ENCODE measurements around the gene AASDH. TPM values are rescaled to one million over a fixed set of nuclear protein-coding genes. Genes with fewer than 3 reads are reported as not detected.

AASDH gene
- total and polyA plus RNA-seq, 8 donors, result 12.3 to 33.3 (median 26.3) TPM

DNA sequence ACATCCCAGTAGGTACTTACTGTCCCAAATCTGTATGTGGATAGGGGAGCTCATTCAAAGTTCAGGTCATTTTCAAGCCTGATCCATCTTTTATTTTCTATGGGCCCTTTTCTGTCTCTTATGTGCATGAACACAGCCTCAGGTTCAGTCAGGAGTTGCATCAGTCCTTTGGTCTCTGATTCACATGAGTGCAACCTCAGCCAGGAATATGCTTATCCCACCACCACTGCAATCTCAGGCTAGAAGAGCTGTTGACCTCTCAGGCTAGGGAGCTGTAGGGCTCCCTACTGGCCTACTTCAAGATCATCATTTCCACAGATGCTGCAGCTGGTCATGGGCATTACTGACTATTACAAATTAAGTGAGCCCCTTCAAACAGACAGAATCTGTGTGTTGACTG lies 27.2 kb downstream of the AASDH start:
- intact Hi-C loops (cut with DNase I), result no loop called here
- H3K4me3 ChIP-seq, result no peak overlapping the region
- DNase-seq (no peak), ATAC-seq (no peak)
- H3K36me3 ChIP-seq, result peaks cover 0 to 25% of the 10 kb centered on the region in 2 donors
- no peaks in the 10 kb centered on the region for H3K4me1 ChIP-seq
- peaks cover 0 to 8% of the 10 kb centered on the region in 2 donors for H3K9me3 ChIP-seq
- TF ChIP-seq, protein P1, sequence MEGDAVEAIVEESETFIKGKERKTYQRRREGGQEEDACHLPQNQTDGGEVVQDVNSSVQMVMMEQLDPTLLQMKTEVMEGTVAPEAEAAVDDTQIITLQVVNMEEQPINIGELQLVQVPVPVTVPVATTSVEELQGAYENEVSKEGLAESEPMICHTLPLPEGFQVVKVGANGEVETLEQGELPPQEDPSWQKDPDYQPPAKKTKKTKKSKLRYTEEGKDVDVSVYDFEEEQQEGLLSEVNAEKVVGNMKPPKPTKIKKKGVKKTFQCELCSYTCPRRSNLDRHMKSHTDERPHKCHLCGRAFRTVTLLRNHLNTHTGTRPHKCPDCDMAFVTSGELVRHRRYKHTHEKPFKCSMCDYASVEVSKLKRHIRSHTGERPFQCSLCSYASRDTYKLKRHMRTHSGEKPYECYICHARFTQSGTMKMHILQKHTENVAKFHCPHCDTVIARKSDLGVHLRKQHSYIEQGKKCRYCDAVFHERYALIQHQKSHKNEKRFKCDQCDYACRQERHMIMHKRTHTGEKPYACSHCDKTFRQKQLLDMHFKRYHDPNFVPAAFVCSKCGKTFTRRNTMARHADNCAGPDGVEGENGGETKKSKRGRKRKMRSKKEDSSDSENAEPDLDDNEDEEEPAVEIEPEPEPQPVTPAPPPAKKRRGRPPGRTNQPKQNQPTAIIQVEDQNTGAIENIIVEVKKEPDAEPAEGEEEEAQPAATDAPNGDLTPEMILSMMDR (IDR thresholded peaks at IDR 0.05), result no peak
- no peak overlapping the region for H3K27ac ChIP-seq
- H3K27me3 ChIP-seq, result no peaks in the 10 kb centered on the region

DNA sequence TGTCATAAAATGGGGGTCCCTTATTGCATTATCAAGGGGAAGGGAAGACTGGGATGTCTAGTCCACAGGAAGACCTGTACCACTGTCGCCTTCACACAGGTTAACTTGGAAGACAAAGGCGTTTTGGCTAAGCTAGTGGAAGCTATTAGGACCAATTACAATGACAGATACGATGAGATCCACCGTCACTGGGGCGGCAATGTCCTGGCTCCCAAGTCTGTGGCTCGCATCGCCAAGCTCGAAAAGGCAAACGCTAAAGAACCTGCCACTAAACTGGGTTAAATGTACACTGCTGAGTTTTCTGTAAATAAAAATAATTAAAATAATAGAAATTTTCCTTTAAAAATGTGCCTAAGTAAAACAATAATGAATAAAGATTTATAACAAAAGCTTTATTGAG lies 30.6 kb downstream of the AASDH start:
- Histone ChIP-seq H3K36me3 (peaks cover 0 to 13% of the 10 kb centered on the region in 2 donors), H3K4me1 (no peaks in the 10 kb centered on the region), H3K9me3 (no peaks in the 10 kb centered on the region), H3K27ac (no peak overlapping the region), H3K4me3 (no peak overlapping the region), H3K27me3 (no peaks in the 10 kb centered on the region)
- TF ChIP-seq, protein P1 (IDR thresholded peaks at IDR 0.05), result no peak
- intact Hi-C loops (cut with DNase I), result no loop called here
- no peak for DNase-seq
- no peak for ATAC-seq

DNA sequence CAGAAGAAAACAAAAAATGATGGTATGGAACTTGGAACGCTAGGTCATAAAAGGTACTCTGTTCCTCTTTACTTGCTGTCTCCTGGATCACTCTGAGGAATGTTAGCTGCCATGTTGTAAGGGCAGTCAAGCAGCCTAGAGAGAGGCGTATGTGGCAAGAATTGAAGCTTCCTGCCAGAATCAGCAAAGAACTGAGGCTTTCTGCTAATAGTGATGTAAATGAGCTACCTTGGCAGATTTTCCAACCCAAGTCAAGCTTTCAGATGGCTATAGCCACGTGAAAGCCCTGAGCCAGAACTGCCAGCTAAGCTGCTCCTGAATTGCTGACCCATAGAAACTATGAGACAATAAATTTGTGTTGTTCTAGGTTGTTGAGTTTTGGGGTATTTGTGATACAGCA lies 38.7 kb downstream of the AASDH start:
- TF ChIP-seq, protein P1 (IDR thresholded peaks at IDR 0.05), result no peak
- DNase-seq (no peak), ATAC-seq (no peak)
- intact Hi-C loops (cut with DNase I), result no loop called here
- H3K27ac ChIP-seq, result no peak overlapping the region
- peaks cover 0 to 21% of the 10 kb centered on the region in 2 donors for H3K36me3 ChIP-seq
- no peaks in the 10 kb centered on the region for H3K27me3 ChIP-seq
- no peaks in the 10 kb centered on the region for H3K9me3 ChIP-seq
- no peaks in the 10 kb centered on the region for H3K4me1 ChIP-seq
- H3K4me3 ChIP-seq, result no peak overlapping the region

DNA sequence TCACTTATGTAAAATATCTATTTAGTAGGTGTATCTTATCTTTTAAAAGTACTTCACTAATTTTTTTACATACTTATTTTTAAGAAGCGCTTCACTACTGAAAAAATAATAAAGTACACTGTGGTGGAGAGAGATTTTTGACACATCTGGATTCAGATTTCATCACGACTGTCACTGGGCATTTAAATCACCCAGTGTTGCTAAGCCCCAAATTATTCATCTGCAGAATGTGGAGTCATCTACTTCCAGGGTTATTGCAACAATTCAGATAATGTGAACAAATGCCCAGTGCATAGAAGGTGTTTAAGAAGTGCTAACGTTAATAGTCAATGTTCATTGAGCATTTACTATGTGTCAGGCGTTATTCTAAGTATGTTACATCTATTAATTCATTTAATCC lies 41.8 kb downstream of the AASDH start:
- Histone ChIP-seq H3K4me1 (no peaks in the 10 kb centered on the region), H3K27ac (no peak overlapping the region), H3K9me3 (no peaks in the 10 kb centered on the region), H3K27me3 (no peaks in the 10 kb centered on the region), H3K36me3 (peaks cover 0 to 21% of the 10 kb centered on the region in 2 donors), H3K4me3 (no peak overlapping the region)
- TF ChIP-seq, protein P1 (IDR thresholded peaks at IDR 0.05), result no peak
- no peak for DNase-seq
- no peak for ATAC-seq
- intact Hi-C loops (cut with DNase I), result no loop called here

DNA sequence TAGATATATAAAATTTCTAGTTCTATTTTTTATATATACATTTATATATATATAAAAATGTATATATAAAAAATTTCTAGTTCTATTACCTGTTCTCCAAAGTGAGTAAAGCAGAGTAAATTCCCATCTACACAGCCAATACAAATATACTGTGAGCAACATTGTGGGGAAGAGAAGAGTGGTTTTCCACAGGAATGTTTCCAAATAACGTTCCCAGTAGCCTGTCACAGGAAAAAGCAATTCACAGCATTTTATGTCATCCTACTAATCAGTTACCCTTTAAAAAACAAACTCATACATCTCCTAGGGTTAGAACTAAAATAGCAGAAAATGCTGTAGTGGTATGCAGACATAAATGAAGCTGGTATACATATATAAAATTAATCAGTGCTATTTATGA lies 44.5 kb downstream of the AASDH start:
- TF ChIP-seq, protein P1 (IDR thresholded peaks at IDR 0.05), result no peak
- no peak for ATAC-seq
- intact Hi-C loops (cut with DNase I), result no loop called here

More for the DNA sequence above, 44.5 kb downstream of the AASDH start:
- Histone ChIP-seq H3K27ac (no peak overlapping the region), H3K4me1 (no peaks in the 10 kb centered on the region), H3K9me3 (peaks cover 0 to 3% of the 10 kb centered on the region in 2 donors), H3K36me3 (peaks cover 0 to 3% of the 10 kb centered on the region in 2 donors), H3K27me3 (no peaks in the 10 kb centered on the region), H3K4me3 (no peak overlapping the region)
- no peak for DNase-seq
